Stimulated activated CD8-positive, alpha-beta memory T cell treated with anti-CD3 and anti-CD28 coated beads, Interleukin-12 subunit alpha, Interleukin-12 subunit beta, amount 100 ng/mL, for 4 hours (primary cell): ENCODE data around the gene GRHPR.
A peak's percentile ranks its signal among the peaks of the same experiment; 100 is the strongest.

Experiments
- DNase-seq: peaks from one replicate; pipeline ENCODE4 v3.0.0-alpha.2; 2020; ENCODE audit warnings: low read depth

The GRHPR gene

DNA sequence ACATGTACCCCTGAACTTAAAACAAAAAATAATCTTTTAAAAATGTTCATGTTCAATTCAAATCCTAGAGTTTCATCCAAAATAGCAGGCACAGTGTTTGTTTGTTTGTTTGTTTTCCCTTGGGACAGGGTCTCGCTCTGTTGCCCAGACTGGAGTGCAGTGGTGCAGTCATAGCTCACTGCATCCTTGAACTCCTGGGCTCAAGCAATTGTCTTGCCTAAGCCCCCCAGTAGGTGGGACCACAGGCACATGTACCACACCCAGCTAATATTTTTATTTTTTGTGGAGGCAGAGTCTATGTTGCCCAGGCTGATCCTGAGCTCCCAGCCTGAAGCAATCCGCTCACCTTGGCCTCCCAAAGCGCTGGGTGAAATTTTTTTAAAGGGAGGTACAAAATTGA lies 58.3 kb downstream of the GRHPR start:
- no peak for DNase-seq

DNA sequence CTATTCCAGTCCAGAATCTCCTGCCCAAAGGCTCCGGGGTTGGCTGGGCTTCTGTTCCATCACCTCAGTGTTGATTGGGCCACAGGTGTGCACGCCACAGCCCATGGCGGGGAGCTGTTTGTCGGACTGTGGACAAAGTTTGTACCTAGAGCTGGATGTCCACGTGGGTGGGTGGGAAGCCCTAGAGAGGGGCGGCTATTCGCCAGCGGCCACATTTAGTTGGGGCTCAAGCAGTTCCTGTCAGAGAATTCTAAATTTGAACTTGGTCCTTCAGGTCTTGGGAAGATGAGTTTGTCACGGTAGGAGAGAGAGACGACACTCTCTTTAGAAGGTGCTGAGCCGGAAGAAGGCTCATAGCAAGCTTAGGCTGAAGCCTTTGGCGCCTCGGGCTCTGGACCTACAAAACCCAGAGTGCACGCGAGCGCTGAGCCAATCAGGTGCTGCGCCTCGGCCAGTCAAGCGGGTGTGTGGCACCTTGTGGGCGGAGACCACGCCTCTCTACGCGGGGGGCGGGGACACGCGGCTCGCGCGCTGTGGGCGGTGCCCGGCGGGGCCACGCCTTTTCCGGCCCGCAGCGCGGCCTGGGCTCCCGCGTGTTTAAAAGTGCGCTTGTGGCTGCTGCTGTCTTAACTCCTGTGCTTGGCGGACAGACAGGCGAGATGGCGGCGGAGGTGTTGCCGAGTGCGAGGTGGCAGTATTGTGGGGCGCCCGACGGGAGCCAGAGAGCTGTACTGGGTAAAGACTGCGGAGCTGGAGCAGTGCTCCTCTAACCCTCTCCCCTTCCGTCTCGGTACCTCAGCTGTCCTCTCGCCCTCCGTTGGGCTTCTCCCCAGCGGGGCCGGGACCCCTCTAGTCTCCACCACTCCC lies 63.1 kb downstream of the GRHPR start, which contains the start of gene POLR1E:
POLR1E (plus strand) TSS at position 560 of the 867 bp plus-strand sequence; CDS start at position 660, 100 bp downstream.
- peak; percentile 93 for DNase-seq

- no peak for DNase-seq
Measured at GRCh38 chr9:37486256-37486615, 63.7 kb downstream of the GRHPR start.
